Thymus (tissue), 11 donors: Measurements from ENCODE around the gene DCANP1. TPM values are rescaled to one million over a fixed set of nuclear protein-coding genes. Genes with fewer than 3 reads are reported as not detected.

ENCODE experiments used
- DNase-seq, 9 donors: peaks; one replicate each; pipeline ENCODE4 v3.0.0-alpha.2; 2013; ENCODE audit warnings: low spot score in 9 of 9, low read depth in 6 of 9, missing footprints in 1 of 9
- H3K27ac ChIP-seq, 2 donors: one replicate each; pipeline ENCODE4 v1.5.1; 2013; ENCODE audit warnings: control low read depth in 1 of 2, low read depth in 1 of 2, low read length in 1 of 2, mild to moderate bottlenecking in 1 of 2, moderate library complexity in 1 of 2
- H3K27me3 ChIP-seq, 2 donors: one replicate each; pipeline ENCODE4 v1.5.1; 2013; ENCODE audit warnings: low read length in 1 of 2; ENCODE audit not compliant: control insufficient read depth in 2 of 2, insufficient read depth in 1 of 2
- H3K36me3 ChIP-seq, 2 donors: one replicate each; pipeline ENCODE4 v1.5.1; 2013; ENCODE audit warnings: low read length in 1 of 2, mild to moderate bottlenecking in 1 of 2, moderate library complexity in 1 of 2; ENCODE audit not compliant: control insufficient read depth in 2 of 2, insufficient read depth in 2 of 2
- H3K4me1 ChIP-seq, 2 donors: one replicate each; pipeline ENCODE4 v1.5.1; 2013; ENCODE audit warnings: low read length in 2 of 2; ENCODE audit not compliant: control insufficient read depth in 2 of 2, insufficient read depth in 2 of 2
- H3K4me3 ChIP-seq, 2 donors: one replicate each; pipeline ENCODE4 v1.5.1; 2013; ENCODE audit warnings: low read length in 2 of 2, control low read depth in 1 of 2, mild to moderate bottlenecking in 1 of 2
- H3K9me3 ChIP-seq, 2 donors: one replicate each; pipeline ENCODE4 v1.5.1; 2013; ENCODE audit warnings: low read length in 1 of 2, mild to moderate bottlenecking in 1 of 2; ENCODE audit not compliant: control insufficient read depth in 2 of 2, insufficient read depth in 1 of 2
- WGBS: extraction: QIAGEN DNeasy Blood & Tissue Kit; methylation state at CpG from one replicate; pipeline ENCODE4 v1.1.7; 2013; 5-methylcytosine and 5-hydroxymethylcytosine counted together
- polyA plus RNA-seq: library from polyadenylated mRNA; stranded (reverse); fragments of 200-250 nt; gene quantifications from one replicate; pipeline ENCODE4 v1.2.3, GENCODE V29; 2013
- total RNA-seq: library from RNA; stranded (reverse); fragments of 120-200 nt; gene quantifications from one replicate; pipeline ENCODE4 v1.2.4, GENCODE V29; 2013
- donor health status: healthy.

The DCANP1 gene
- total and polyA plus RNA-seq, 2 donors = 0.25 to 1.4 TPM

- no peak overlapping the region for H3K4me3 ChIP-seq
- H3K36me3 ChIP-seq = no peaks in the 10 kb centered on the region
- H3K27me3 ChIP-seq = no peaks in the 10 kb centered on the region
- WGBS = 55% methylated on average over 7 of the region's 7 CpGs
- H3K9me3 ChIP-seq = no peaks in the 10 kb centered on the region
- H3K27ac ChIP-seq = no peak overlapping the region
- no peak for DNase-seq
- peaks cover 0 to 25% of the 10 kb centered on the region in 2 donors for H3K4me1 ChIP-seq
These were observed 533 bp downstream of the DCANP1 start for GRCh38 chr5:135446615-135447014.

GRCh38 chr5:135446206-135446605, 942 bp downstream of the DCANP1 start:
- WGBS = 73% methylated on average over 9 of the region's 9 CpGs
- Histone ChIP-seq H3K9me3 (no peaks in the 10 kb centered on the region), H3K27ac (no peak overlapping the region), H3K36me3 (no peaks in the 10 kb centered on the region), H3K27me3 (no peaks in the 10 kb centered on the region), H3K4me1 (peaks cover 0 to 28% of the 10 kb centered on the region in 2 donors), H3K4me3 (no peak overlapping the region)
- no peak for DNase-seq

- H3K4me1 ChIP-seq = peaks cover 0 to 33% of the 10 kb centered on the region in 2 donors
- H3K27me3 ChIP-seq = no peaks in the 10 kb centered on the region
- WGBS = 90% methylated on average over 14 of the region's 14 CpGs
- no peak overlapping the region for H3K4me3 ChIP-seq
- no peak for DNase-seq
- H3K27ac ChIP-seq = no peak overlapping the region
- H3K9me3 ChIP-seq = no peaks in the 10 kb centered on the region
- no peaks in the 10 kb centered on the region for H3K36me3 ChIP-seq
These were observed 1.7 kb downstream of the DCANP1 start for GRCh38 chr5:135445306-135445985.

- no peak for DNase-seq
- WGBS = 95% methylated on average over 6 of the region's 6 CpGs
These were observed 2.3 kb downstream of the DCANP1 start for GRCh38 chr5:135444881-135445280.

GRCh38 chr5:135444360-135444759, 2.8 kb downstream of the DCANP1 start:
- Histone ChIP-seq H3K4me1 (peaks cover 0 to 39% of the 10 kb centered on the region in 2 donors), H3K36me3 (no peaks in the 10 kb centered on the region), H3K9me3 (no peaks in the 10 kb centered on the region), H3K4me3 (no peak overlapping the region), H3K27me3 (no peaks in the 10 kb centered on the region), H3K27ac (no peak overlapping the region)
- no peak for DNase-seq
- 69% methylated on average over 13 of the region's 13 CpGs for WGBS

More at GRCh38 chr5:135444881-135445280, 2.3 kb downstream of the DCANP1 start:
- Histone ChIP-seq H3K4me1 (peaks cover 0 to 34% of the 10 kb centered on the region in 2 donors), H3K36me3 (no peaks in the 10 kb centered on the region), H3K27me3 (no peaks in the 10 kb centered on the region), H3K4me3 (no peak overlapping the region), H3K9me3 (no peaks in the 10 kb centered on the region), H3K27ac (no peak overlapping the region)

- H3K9me3 ChIP-seq = no peaks in the 10 kb centered on the region
- H3K4me3 ChIP-seq = no peak overlapping the region
- H3K27me3 ChIP-seq = no peaks in the 10 kb centered on the region
- DNase-seq = no peak
- 92% methylated on average over 6 of the region's 6 CpGs for WGBS
- no peak overlapping the region for H3K27ac ChIP-seq
- H3K4me1 ChIP-seq = peaks cover 0 to 42% of the 10 kb centered on the region in 2 donors
- no peaks in the 10 kb centered on the region for H3K36me3 ChIP-seq
These were observed 3.8 kb downstream of the DCANP1 start for GRCh38 chr5:135443161-135443960.

GRCh38 chr5:135442431-135443160, 4.6 kb downstream of the DCANP1 start:
- Histone ChIP-seq H3K4me3 (no peak overlapping the region), H3K27me3 (no peaks in the 10 kb centered on the region), H3K36me3 (no peaks in the 10 kb centered on the region), H3K27ac (no peak overlapping the region), H3K9me3 (no peaks in the 10 kb centered on the region), H3K4me1 (peaks cover 0 to 49% of the 10 kb centered on the region in 2 donors)
- WGBS = 81% methylated on average over 8 of the region's 8 CpGs
- DNase-seq = no peak

GRCh38 chr5:135441919-135442318, 5.2 kb downstream of the DCANP1 start:
- 96% methylated on average over 4 of the region's 4 CpGs for WGBS
- H3K27ac ChIP-seq = no peak overlapping the region

More at GRCh38 chr5:135441919-135442318, 5.2 kb downstream of the DCANP1 start:
- DNase-seq = no peak
- Histone ChIP-seq H3K36me3 (no peaks in the 10 kb centered on the region), H3K4me1 (peaks cover 0 to 55% of the 10 kb centered on the region in 2 donors), H3K9me3 (no peaks in the 10 kb centered on the region), H3K27me3 (no peaks in the 10 kb centered on the region), H3K4me3 (no peak overlapping the region)
